Measurements from ENCODE around the gene GALNT18.
A peak's percentile ranks its signal among the peaks of the same experiment; 100 is the strongest.

Gene GALNT18

GRCh38 chr11:11292839-11293238, 329.0 kb downstream of the GALNT18 start:
- no peak for DNase-seq

GRCh38 chr11:11291041-11292015, 330.5 kb downstream of the GALNT18 start:
- DNase-seq: no peak

GRCh38 chr11:11290354-11290753, 331.5 kb downstream of the GALNT18 start:
- no peak for DNase-seq

- DNase-seq: no peak
Measured at GRCh38 chr11:11289669-11290068, 332.1 kb downstream of the GALNT18 start.

- no peak for DNase-seq
Measured at GRCh38 chr11:11288972-11289616, 332.7 kb downstream of the GALNT18 start.

- DNase-seq: no peak
Measured at GRCh38 chr11:11284481-11284880, 337.3 kb downstream of the GALNT18 start.

GRCh38 chr11:11281626-11282025, 340.2 kb downstream of the GALNT18 start:
- DNase-seq: no peak

- no peak for DNase-seq
Measured at GRCh38 chr11:11280826-11281225, 341.0 kb downstream of the GALNT18 start.

- DNase-seq: no peak
Measured at GRCh38 chr11:11279956-11280689, 341.7 kb downstream of the GALNT18 start.

GRCh38 chr11:11272254-11272653, 349.6 kb downstream of the GALNT18 start:
- DNase-seq: no peak

GRCh38 chr11:11270236-11270775, 351.5 kb downstream of the GALNT18 start:
- DNase-seq: no peak

GRCh38 chr11:11268706-11269105, 353.1 kb downstream of the GALNT18 start:
- no peak for DNase-seq

- no peak for DNase-seq
Measured at GRCh38 chr11:11268119-11268518, 353.7 kb downstream of the GALNT18 start.

- no peak for DNase-seq
Measured at GRCh38 chr11:11267312-11267711, 354.5 kb downstream of the GALNT18 start.

GRCh38 chr11:11265994-11266606, 355.7 kb downstream of the GALNT18 start:
- peak; percentile 45 for DNase-seq

GRCh38 chr11:11265320-11265719, 356.5 kb downstream of the GALNT18 start:
- DNase-seq: no peak

- no peak for DNase-seq
Measured at GRCh38 chr11:11263238-11264005, 358.4 kb downstream of the GALNT18 start.

- DNase-seq: no peak
Measured at GRCh38 chr11:11262171-11262920, 359.5 kb downstream of the GALNT18 start.

- DNase-seq: no peak
Measured at GRCh38 chr11:11261629-11262028, 360.2 kb downstream of the GALNT18 start.

GRCh38 chr11:11260903-11261302, 360.9 kb downstream of the GALNT18 start:
- no peak for DNase-seq

GRCh38 chr11:11253995-11254394, 367.8 kb downstream of the GALNT18 start:
- no peak for DNase-seq
